Loucy (cell line): Measurements from ENCODE around the gene DSC3.

ENCODE experiments used
- EZH2phosphoT487 ChIP-seq: fragments of 200-600 bp; IDR thresholded peaks from 2 replicates; pipeline ENCODE4 v1.6.1; 2018; ENCODE audit warnings: antibody characterized with exemption, mild to moderate bottlenecking, moderate library complexity, borderline replicate concordance
- TF ChIP-seq, protein P1 (sequence below): fragments of 200-600 bp; sonication (generic); conservative IDR thresholded peaks from 2 replicates; pipeline ENCODE4 v1.5.1; 2014; ENCODE audit warnings: mild to moderate bottlenecking, antibody characterized with exemption, low read length

DNA sequence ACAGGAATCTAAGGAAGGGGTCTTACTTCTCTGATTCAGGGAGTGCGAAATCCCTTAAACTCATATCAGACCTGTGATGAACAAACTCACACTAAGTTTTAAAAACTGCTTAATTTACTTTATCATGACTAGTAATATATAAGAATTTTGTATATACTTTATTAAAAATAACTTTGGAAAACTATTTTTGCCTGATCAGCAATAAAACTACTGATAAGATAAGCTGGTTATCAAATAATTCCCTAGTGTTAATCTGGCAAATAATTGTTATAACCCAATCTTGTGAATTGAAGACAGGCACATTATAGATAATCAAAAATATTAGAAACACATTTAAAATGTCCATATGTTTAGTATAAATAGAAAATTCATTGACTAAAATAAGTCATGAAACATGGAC is 23.7 kb upstream of the DSC3 start:
- TF ChIP-seq, protein P1, sequence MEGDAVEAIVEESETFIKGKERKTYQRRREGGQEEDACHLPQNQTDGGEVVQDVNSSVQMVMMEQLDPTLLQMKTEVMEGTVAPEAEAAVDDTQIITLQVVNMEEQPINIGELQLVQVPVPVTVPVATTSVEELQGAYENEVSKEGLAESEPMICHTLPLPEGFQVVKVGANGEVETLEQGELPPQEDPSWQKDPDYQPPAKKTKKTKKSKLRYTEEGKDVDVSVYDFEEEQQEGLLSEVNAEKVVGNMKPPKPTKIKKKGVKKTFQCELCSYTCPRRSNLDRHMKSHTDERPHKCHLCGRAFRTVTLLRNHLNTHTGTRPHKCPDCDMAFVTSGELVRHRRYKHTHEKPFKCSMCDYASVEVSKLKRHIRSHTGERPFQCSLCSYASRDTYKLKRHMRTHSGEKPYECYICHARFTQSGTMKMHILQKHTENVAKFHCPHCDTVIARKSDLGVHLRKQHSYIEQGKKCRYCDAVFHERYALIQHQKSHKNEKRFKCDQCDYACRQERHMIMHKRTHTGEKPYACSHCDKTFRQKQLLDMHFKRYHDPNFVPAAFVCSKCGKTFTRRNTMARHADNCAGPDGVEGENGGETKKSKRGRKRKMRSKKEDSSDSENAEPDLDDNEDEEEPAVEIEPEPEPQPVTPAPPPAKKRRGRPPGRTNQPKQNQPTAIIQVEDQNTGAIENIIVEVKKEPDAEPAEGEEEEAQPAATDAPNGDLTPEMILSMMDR: no peak
- no peak for TF ChIP-seq EZH2phosphoT487
